HCT116 (cell line): ENCODE data around the gene TRPT1. TPM values are rescaled to one million over a fixed set of nuclear protein-coding genes. Genes with fewer than 3 reads are reported as not detected.

Source experiments
- ATAC-seq: fragments of 200-7000 bp; cut with Tn5 transposase; 2 replicates; pipeline ENCODE4 v1.9.1; 2020; ENCODE audit warnings: mild to moderate bottlenecking, moderate library complexity
- BruUV-seq: library from RNA; stranded (reverse); fragments of 400-500 nt; replicated peaks from 2 replicates; lab custom pipeline; 2021; lab: Mats Ljungman, UMichigan
- CTCF ChIA-PET: fragments of 300-600 bp; sonication (Branson Sonifier 250); formaldehyde crosslinking; loops from one replicate; lab custom pipeline; 2021; ENCODE audit warnings: antibody characterized with exemption; lab: Charles Lee
- POLR2A ChIA-PET: fragments of 300-600, 350-600 bp; sonication (Branson Sonifier 250); formaldehyde crosslinking; loops from one replicate; lab custom pipeline; 2021; ENCODE audit warnings: antibody characterized with exemption; lab: Charles Lee
- RAD21 ChIA-PET, 2 experiments: fragments of 300-600 bp; sonication (Branson Sonifier 250); formaldehyde crosslinking; loops; one replicate each; lab custom pipeline; 2023; ENCODE audit warnings: low total read pairs in 2 of 2; ENCODE audit not compliant: uncharacterized antibody in 2 of 2, unreplicated experiment in 2 of 2, low non-redundant PET in 1 of 2; lab: Charles Lee
- DNase-seq: peaks from one replicate; pipeline ENCODE4 v3.0.0-alpha.2; 2010; ENCODE audit warnings: low read depth, low spot score
- H2AFZ ChIP-seq: fragments of 200-600 bp; shearing (Covaris generic), sonication (generic); 2 replicates; pipeline ENCODE4 v1.6.1; 2017; ENCODE audit warnings: low read depth, mixed run types, mixed read lengths, antibody characterized with exemption, low read length; ENCODE audit not compliant: poor library complexity, severe bottlenecking
- H3K27ac ChIP-seq: 2 replicates; pipeline ENCODE4 v1.5.1; 2012; ENCODE audit warnings: low read depth, low read length
- H3K27me3 ChIP-seq: fragments of 200-600 bp; sonication (generic); 2 replicates; pipeline ENCODE4 v1.6.1; 2016; ENCODE audit warnings: mixed run types, low read length, mixed read lengths; ENCODE audit not compliant: insufficient read depth
- H3K36me3 ChIP-seq, 2 experiments: fragments of 200-500 bp in 1 of 2; fragments of 200-600 bp in 1 of 2; sonication (Bioruptor generic) in 1 of 2; sonication (generic) in 1 of 2; 2 replicates each; pipeline versions ENCODE4 v1.5.1 to v1.6.1; 2014 to 2016; ENCODE audit warnings: low read length in 2 of 2, inconsistent platforms in 1 of 2, mixed read lengths in 1 of 2, mixed run types in 1 of 2; ENCODE audit not compliant: insufficient read depth in 2 of 2, control insufficient read depth in 1 of 2
- H3K4me1 ChIP-seq, 2 experiments: fragments of 200-600 bp in 1 of 2; sonication (generic) in 1 of 2; 2 replicates each; pipeline versions ENCODE4 v1.5.1 to v1.6.1; 2012 to 2017; ENCODE audit warnings: low read length in 2 of 2, inconsistent platforms in 1 of 2, mild to moderate bottlenecking in 1 of 2, mixed read lengths in 1 of 2, mixed run types in 1 of 2, moderate library complexity in 1 of 2; ENCODE audit not compliant: insufficient read depth in 2 of 2, control insufficient read depth in 1 of 2
- H3K4me2 ChIP-seq: fragments of 200-600 bp; sonication (generic); 2 replicates; pipeline ENCODE4 v1.6.1; 2017; ENCODE audit warnings: mixed run types, low read length, mixed read lengths
- H3K4me3 ChIP-seq, 2 experiments: fragments of 200-600 bp in 1 of 2; sonication (generic) in 1 of 2; replicated peaks in 1 of 2; 2 replicates each; pipeline ENCODE4 v1.5.1; 2011 to 2016; ENCODE audit warnings: low read length in 2 of 2, control low read depth in 1 of 2, low read depth in 1 of 2, mild to moderate bottlenecking in 1 of 2, mixed read lengths in 1 of 2, mixed run types in 1 of 2
- H3K79me2 ChIP-seq: fragments of 200-600 bp; sonication (generic); 2 replicates; pipeline ENCODE4 v1.6.1; 2017; ENCODE audit warnings: mild to moderate bottlenecking, mixed run types, low read length, moderate library complexity, mixed read lengths; ENCODE audit not compliant: insufficient read depth
- H3K9ac ChIP-seq: fragments of 200-600 bp; sonication (generic); 2 replicates; pipeline ENCODE4 v1.6.1; 2016; ENCODE audit warnings: low read length, mixed read lengths
- H3K9me2 ChIP-seq: fragments of 200-600 bp; sonication (generic), shearing (Covaris generic); 2 replicates; pipeline ENCODE4 v1.6.1; 2017; ENCODE audit warnings: mixed run types, mild to moderate bottlenecking, moderate library complexity; ENCODE audit not compliant: insufficient read depth
- H3K9me3 ChIP-seq, 2 experiments: fragments of 200-500 bp in 1 of 2; fragments of 200-600 bp in 1 of 2; sonication (Bioruptor generic) in 1 of 2; sonication (generic) in 1 of 2; 2 replicates each; pipeline ENCODE4 v1.6.1; 2014 to 2017; ENCODE audit warnings: low read length in 2 of 2, mixed read lengths in 2 of 2, inconsistent platforms in 1 of 2, low read depth in 1 of 2, mild to moderate bottlenecking in 1 of 2, mixed run types in 1 of 2, moderate library complexity in 1 of 2; ENCODE audit not compliant: control insufficient read depth in 1 of 2, insufficient read depth in 1 of 2
- H4K20me1 ChIP-seq: fragments of 200-600 bp; sonication (generic), shearing (Covaris generic); 2 replicates; pipeline ENCODE4 v1.6.1; 2017; ENCODE audit warnings: mixed run types, mild to moderate bottlenecking, moderate library complexity; ENCODE audit not compliant: insufficient read depth
- CBX3 ChIP-seq: IDR thresholded peaks from 2 replicates; pipeline ENCODE4 v1.6.1; 2012; ENCODE audit warnings: low read depth
- CEBPB ChIP-seq: IDR thresholded peaks from 2 replicates; pipeline ENCODE4 v1.6.1; 2012; ENCODE audit warnings: low read depth
- CTCF ChIP-seq, 3 experiments: fragments of 200-600 bp in 1 of 3; sonication (generic) in 1 of 3; IDR thresholded peaks in 2 of 3; conservative IDR thresholded peaks in 1 of 3; 2 replicates each; pipeline ENCODE4 v1.5.1; 2012 to 2017; ENCODE audit warnings: low read depth in 2 of 3, low read length in 2 of 3, antibody characterized with exemption in 1 of 3, borderline replicate concordance in 1 of 3, control low read depth in 1 of 3, mild to moderate bottlenecking in 1 of 3, mixed read lengths in 1 of 3, mixed run types in 1 of 3, moderate library complexity in 1 of 3; ENCODE audit not compliant: insufficient read depth in 1 of 3
- EZH2 ChIP-seq: fragments of 200-600 bp; sonication (generic); IDR thresholded peaks from 2 replicates; pipeline ENCODE4 v1.6.1; 2017; ENCODE audit warnings: antibody characterized with exemption, mixed run types
- POLR2A ChIP-seq: IDR thresholded peaks from 2 replicates; pipeline ENCODE4 v1.7.0; 2011; ENCODE audit warnings: borderline replicate concordance; ENCODE audit not compliant: insufficient read depth, insufficient read length; ENCODE audit errors: extremely low read depth
- POLR2AphosphoS5 ChIP-seq: IDR thresholded peaks from 2 replicates; pipeline ENCODE4 v1.6.1; 2011; ENCODE audit warnings: mild to moderate bottlenecking, low read depth, low read length, moderate library complexity
- SIN3A ChIP-seq: IDR thresholded peaks from 2 replicates; pipeline ENCODE4 v1.6.1; 2012; ENCODE audit warnings: low read depth
- SP1 ChIP-seq: IDR thresholded peaks from 2 replicates; pipeline ENCODE4 v1.6.1; 2012; ENCODE audit warnings: low read depth
- ZBTB33 ChIP-seq: IDR thresholded peaks from 2 replicates; pipeline ENCODE4 v1.6.1; 2011; ENCODE audit warnings: mild to moderate bottlenecking, low read length, moderate library complexity; ENCODE audit not compliant: insufficient replicate concordance; ENCODE audit errors: extremely low read depth
- intact Hi-C: fragments of 100-400 bp; cut with micrococcal nuclease; formaldehyde crosslinking; loops from 2 replicates; pipeline ENCODE4 v1.10.0; 2022
- total RNA-seq: library from RNA; stranded (reverse); gene quantifications from one replicate; pipeline ENCODE4 v1.2.1, GENCODE V29; 2021; ENCODE audit not compliant: unreplicated experiment

Gene TRPT1
- total RNA-seq, 1 experiment from 2014 or later: 43.2 TPM

GRCh38 chr11:64263947-64264317 lies 37.9 kb upstream of the TRPT1 start (continued):
- TF ChIP-seq ZBTB33 (no peak), POLR2A (no peak), POLR2AphosphoS5 (no peak), CEBPB (no peak), CTCF (IDR thresholded peaks at IDR 0.05 in 2 of 3, conservative IDR thresholded peaks at IDR 0.05 in 1 of 3; ENCODE audit: borderline replicate concordance in 1 of 3, insufficient read depth in 1 of 3, low read depth in 2 of 3, low read length in 2 of 3) (no peak), EZH2 (no peak)

- Histone ChIP-seq H3K27ac (no peak overlapping the region; the same call in 1 of the 2 replicates), H3K79me2 (peaks cover 6% of the 10 kb centered on the region; the same call in 1 of the 2 replicates), H3K4me1 (peaks cover 8 to 10% of the 10 kb centered on the region in 2 experiments; a peak in 3 of 4 replicates), H3K36me3 (peaks cover 18 to 51% of the 10 kb centered on the region in 2 experiments; a peak in 3 of 4 replicates), H3K9me2 (no peaks in the 10 kb centered on the region), H4K20me1 (no peaks in the 10 kb centered on the region), H3K9ac (no peak overlapping the region), H3K27me3 (no peaks in the 10 kb centered on the region), H2AFZ (no peak overlapping the region), H3K9me3 (no peaks in the 10 kb centered on the region), H3K4me3 (no peak overlapping the region), H3K4me2 (no peak overlapping the region)
- ATAC-seq (no peak), DNase-seq (no peak)
- POLR2A ChIA-PET: interaction anchor here (1.3 kb wide), 1 partner anchor 11 kb away, joined by 5 read pairs; no protein-coding TSS in a partner anchor
- TF ChIP-seq SIN3A: no peak
- no peak for TF ChIP-seq CBX3
- no peak for TF ChIP-seq CTCF (IDR thresholded peaks at IDR 0.05 in 2 of 3, conservative IDR thresholded peaks at IDR 0.05 in 1 of 3; ENCODE audit: borderline replicate concordance in 1 of 3, insufficient read depth in 1 of 3, low read depth in 2 of 3, low read length in 2 of 3)
- no peak for TF ChIP-seq SP1
- RAD21 ChIA-PET: no interaction called here
- intact Hi-C loops: no loop called here
- BruUV-seq: no TSS peak
- CTCF ChIA-PET: interaction anchor here (1.4 kb wide), 1 partner anchor 13 kb away, joined by 4 read pairs; no protein-coding TSS in a partner anchor
These were observed 37.3 kb upstream of the TRPT1 start for GRCh38 chr11:64263021-64263946.
